SK-N-MC (cell line): Measurements from ENCODE around the gene C1orf105.

Experiments used
- DNase-seq: peaks from one replicate; pipeline ENCODE4 v3.0.0-alpha.2; 2011; ENCODE audit warnings: low read depth, low spot score
- H3K27ac ChIP-seq: fragments of 200-600 bp; sonication (generic); 2 replicates; pipeline ENCODE4 v1.5.1; 2016; ENCODE audit warnings: mixed run types
- H3K36me3 ChIP-seq: fragments of 200-600 bp; sonication (generic); 2 replicates; pipeline ENCODE4 v1.6.1; 2017; ENCODE audit warnings: antibody characterized with exemption, low read length, mixed read lengths; ENCODE audit not compliant: insufficient read depth
- H3K4me3 ChIP-seq: fragments of 200-600 bp; sonication (generic); 2 replicates; pipeline ENCODE4 v1.5.1; 2016
- H3K9ac ChIP-seq: fragments of 200-600 bp; sonication (generic); 2 replicates; pipeline ENCODE4 v1.8.0; 2017; ENCODE audit warnings: mixed run types, mixed read lengths; ENCODE audit not compliant: insufficient read length
- H3K9me3 ChIP-seq: fragments of 200-600 bp; sonication (generic); 2 replicates; pipeline ENCODE4 v1.6.1; 2017; ENCODE audit warnings: low read depth, mild to moderate bottlenecking, antibody characterized with exemption, low read length, moderate library complexity, mixed read lengths
- EZH2 ChIP-seq: fragments of 200-600 bp; sonication (generic); IDR thresholded peaks from one replicate; pipeline ENCODE4 v1.6.1; 2017; ENCODE audit warnings: antibody characterized with exemption
- FOXP2 ChIP-seq: optimal IDR thresholded peaks from 2 replicates; pipeline ENCODE3; 2011; ENCODE audit warnings: mild to moderate bottlenecking, moderate library complexity; ENCODE audit not compliant: insufficient read depth; ENCODE audit errors: extremely low read length, control extremely low read depth
- POLR2AphosphoS5 ChIP-seq: IDR thresholded peaks from 2 replicates; pipeline ENCODE4 v1.6.1; 2012; ENCODE audit warnings: mild to moderate bottlenecking, low read depth, low read length, borderline replicate concordance

The C1orf105 gene

DNA sequence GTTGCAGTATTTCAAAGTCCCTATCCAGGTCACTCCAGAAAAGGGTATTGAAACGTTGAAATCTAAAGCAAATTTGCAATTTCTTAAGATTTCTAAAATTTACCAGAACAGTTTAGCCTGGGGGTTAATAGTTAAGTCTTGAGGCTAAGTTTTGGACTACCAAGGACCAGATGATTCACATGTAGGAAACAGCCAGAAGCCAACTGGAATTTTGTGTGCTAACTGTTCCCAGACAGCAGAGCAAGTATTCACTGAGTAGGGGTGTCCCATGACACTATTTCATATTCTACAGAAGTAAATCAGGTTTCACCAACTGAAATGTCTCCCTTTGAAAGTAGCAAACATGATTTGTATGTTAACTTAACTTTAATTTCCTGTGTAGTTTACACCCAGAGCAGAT lies 11.5 kb upstream of the C1orf105 start:
- Histone ChIP-seq H3K27ac (no peak overlapping the region), H3K36me3 (no peaks in the 10 kb centered on the region), H3K9me3 (no peaks in the 10 kb centered on the region), H3K9ac (no peak overlapping the region), H3K4me3 (no peak overlapping the region)
- DNase-seq: no peak
- TF ChIP-seq FOXP2: no peak

DNA sequence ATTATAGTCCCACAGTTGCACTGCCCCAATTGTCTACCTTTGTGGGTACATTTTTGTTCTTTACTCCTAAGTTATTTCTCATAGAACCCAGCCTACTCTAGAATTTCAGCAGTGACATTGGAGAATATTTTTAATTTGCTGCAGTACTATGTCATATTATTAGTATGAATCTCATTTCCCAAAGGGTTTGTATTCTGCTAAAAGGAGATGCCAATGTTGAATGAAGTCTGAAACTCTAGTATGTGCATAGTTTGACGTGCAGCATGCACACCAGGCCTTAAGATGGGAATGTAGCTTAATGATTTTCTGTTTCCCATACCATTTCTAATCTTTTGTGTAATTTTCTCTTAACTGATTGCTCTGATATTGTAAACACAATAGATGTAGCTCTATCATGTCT lies 10.5 kb upstream of the C1orf105 start:
- Histone ChIP-seq H3K27ac (no peak overlapping the region), H3K9ac (no peak overlapping the region), H3K36me3 (no peaks in the 10 kb centered on the region), H3K9me3 (no peaks in the 10 kb centered on the region), H3K4me3 (no peak overlapping the region)
- no peak for DNase-seq
- TF ChIP-seq POLR2AphosphoS5 (no peak), FOXP2 (no peak), EZH2 (no peak)

DNA sequence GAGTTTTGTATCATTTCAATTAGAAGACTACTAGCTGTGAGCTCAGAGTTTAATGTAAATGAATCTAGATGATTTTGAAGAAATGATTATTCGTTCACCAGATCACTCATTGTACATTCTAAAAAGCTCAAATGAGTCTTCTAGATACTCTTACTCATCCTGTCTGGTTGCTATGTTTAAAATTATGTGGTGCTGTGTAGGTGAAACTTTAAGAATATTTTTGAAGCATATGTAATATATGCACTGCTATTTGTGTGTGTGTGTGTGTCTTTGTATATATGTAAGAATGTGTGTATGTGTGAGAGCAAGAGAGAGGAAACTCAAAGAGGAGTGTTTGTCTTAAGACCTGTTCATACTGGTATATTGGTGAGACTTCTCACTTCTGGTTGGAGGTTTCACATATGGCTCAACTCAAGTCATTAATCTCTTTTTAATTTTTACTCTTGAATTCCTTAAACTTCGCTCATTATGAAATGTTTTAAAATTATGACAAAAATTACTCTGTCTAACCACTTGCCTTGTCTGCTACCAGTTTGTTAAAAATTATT lies 8.6 kb upstream of the C1orf105 start:
- Histone ChIP-seq H3K9ac (no peak overlapping the region), H3K9me3 (no peaks in the 10 kb centered on the region), H3K4me3 (no peak overlapping the region), H3K36me3 (no peaks in the 10 kb centered on the region), H3K27ac (no peak overlapping the region)
- no peak for TF ChIP-seq FOXP2
- no peak for TF ChIP-seq EZH2
- no peak for TF ChIP-seq POLR2AphosphoS5
- no peak for DNase-seq

DNA sequence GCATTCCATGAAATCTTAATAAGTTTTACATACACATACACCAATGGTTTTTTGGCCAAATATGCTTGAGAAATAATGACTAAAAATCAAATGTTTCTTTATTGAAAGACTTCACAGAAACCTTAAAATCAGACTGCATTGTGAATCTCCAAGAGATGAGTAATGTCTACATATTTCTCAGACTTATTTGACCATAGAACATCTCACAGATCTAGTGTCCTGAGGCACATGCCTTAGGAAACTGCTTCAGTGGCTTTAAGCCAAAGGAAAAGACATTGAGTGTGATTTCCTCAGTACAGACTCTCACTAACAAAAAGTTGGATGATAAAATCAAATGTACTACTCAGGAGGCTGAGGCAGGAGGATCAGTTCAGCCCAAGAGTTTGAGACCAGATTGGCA lies 6.2 kb upstream of the C1orf105 start:
- no peak overlapping the region for H3K27ac ChIP-seq
- TF ChIP-seq POLR2AphosphoS5 (no peak), EZH2 (no peak), FOXP2 (no peak)
- DNase-seq: no peak

DNA sequence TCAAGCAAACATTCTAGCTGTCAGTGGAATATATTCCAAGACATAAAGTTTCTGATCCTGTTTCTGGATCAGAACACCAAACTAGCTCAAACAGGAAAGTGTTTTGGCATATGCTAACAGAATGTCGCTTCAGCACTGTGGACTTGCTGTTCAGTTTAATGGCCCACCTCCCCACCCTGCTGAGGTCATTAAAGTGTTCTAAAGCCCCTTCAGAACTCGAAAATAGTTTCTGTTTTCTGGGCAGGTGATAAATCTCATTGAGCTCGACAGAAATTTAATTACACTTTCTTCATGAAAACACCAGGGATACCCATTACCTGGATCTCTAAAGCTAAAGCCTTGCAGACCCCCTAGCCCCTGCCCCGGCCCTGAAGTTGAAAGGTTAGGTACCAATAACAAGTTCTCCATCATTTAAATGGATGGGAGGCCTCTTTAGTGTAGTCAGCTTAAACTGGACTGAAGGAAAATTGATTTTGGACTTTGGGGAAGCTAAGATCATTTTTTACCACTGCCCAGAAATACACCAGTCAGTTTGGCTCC lies 3.9 kb upstream of the C1orf105 start:
- H3K9ac ChIP-seq: no peak overlapping the region
- no peaks in the 10 kb centered on the region for H3K36me3 ChIP-seq

More for the DNA sequence above, 6.2 kb upstream of the C1orf105 start:
- no peaks in the 10 kb centered on the region for H3K36me3 ChIP-seq
- H3K4me3 ChIP-seq: no peak overlapping the region
- no peak overlapping the region for H3K9ac ChIP-seq
- H3K9me3 ChIP-seq: no peaks in the 10 kb centered on the region

DNA sequence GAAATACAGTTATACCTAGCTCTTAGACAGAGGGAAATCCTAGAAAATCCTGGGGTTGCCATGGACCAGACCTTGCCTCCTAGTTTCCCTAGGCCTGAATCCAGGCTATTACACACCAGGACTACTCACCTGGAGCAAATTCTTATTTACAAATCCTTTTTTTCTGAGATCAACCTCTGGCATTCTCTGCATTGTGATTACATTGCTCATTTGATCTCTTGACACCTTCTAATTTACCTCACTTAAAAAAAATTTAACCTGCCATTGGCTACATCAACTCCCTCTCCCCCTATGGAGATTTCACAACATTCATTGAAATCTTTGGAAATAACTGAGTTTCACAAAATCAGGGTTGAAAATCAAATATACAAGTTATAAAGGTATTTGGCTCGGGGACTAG lies 2.9 kb upstream of the C1orf105 start:
- no peaks in the 10 kb centered on the region for H3K9me3 ChIP-seq
- H3K4me3 ChIP-seq: no peak overlapping the region
- DNase-seq: no peak
- no peak overlapping the region for H3K27ac ChIP-seq
- no peak overlapping the region for H3K9ac ChIP-seq
- no peaks in the 10 kb centered on the region for H3K36me3 ChIP-seq
- TF ChIP-seq POLR2AphosphoS5: no peak

More for the DNA sequence above, 3.9 kb upstream of the C1orf105 start:
- no peak for DNase-seq
- no peaks in the 10 kb centered on the region for H3K9me3 ChIP-seq
- no peak overlapping the region for H3K27ac ChIP-seq
- no peak overlapping the region for H3K4me3 ChIP-seq
- no peak for TF ChIP-seq EZH2
- no peak for TF ChIP-seq POLR2AphosphoS5
- TF ChIP-seq FOXP2: no peak

DNA sequence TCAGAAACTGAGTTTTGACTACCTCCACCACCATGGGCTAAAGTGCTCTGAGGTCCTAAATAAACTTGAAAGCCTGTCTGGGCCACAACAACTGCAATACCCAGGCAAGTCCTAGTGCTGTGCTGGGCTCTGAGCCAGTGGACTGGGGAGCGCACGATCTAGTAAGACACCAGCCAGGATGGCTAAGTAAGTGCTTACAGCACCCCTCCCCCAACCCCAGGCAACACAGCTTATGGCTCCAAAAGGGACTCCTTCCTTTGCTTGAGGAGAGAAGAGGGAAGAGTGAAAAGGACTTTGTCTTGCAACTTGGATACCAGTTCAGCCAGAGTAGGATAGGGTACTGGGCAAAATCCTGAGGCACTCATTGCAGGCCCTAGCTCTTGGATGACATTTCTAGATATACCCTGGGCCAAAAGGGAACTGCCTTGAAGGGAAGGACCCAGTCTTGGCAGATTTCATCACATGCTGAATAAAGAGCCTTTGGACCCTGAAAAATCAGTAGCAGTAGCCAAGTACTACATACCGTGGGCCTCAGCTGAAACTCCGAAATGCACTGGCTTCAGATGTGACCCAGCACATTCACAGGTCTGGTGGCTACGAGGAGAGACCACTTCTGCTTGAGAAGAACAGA lies 1.6 kb downstream of the C1orf105 start:
- Histone ChIP-seq H3K27ac (no peak overlapping the region), H3K9ac (no peak overlapping the region), H3K4me3 (no peak overlapping the region), H3K36me3 (no peaks in the 10 kb centered on the region), H3K9me3 (no peaks in the 10 kb centered on the region)
- DNase-seq: no peak
- no peak for TF ChIP-seq FOXP2
- no peak for TF ChIP-seq EZH2
- TF ChIP-seq POLR2AphosphoS5: no peak

DNA sequence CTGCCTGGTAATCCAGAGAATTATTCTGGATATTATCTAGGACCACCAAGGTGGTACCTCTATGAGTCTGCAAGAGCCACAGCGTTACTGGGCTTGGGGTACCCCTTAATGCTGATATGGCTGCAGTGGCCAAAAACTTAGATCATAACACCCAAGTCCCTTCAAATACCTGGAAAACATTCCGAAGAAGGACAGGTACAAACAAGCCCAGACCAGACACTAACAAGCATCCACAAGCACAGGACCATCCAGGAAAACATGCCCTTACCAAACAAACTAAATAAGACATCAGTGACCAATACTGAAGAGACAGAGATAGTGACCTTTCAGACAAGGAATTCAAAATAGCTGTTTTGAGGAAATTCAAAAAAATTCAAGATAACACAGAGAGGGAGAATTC lies 2.9 kb downstream of the C1orf105 start:
- Histone ChIP-seq H3K9me3 (no peaks in the 10 kb centered on the region), H3K36me3 (no peaks in the 10 kb centered on the region), H3K9ac (no peak overlapping the region), H3K27ac (no peak overlapping the region), H3K4me3 (no peak overlapping the region)
- no peak for DNase-seq
- TF ChIP-seq EZH2 (no peak), POLR2AphosphoS5 (no peak), FOXP2 (no peak)

DNA sequence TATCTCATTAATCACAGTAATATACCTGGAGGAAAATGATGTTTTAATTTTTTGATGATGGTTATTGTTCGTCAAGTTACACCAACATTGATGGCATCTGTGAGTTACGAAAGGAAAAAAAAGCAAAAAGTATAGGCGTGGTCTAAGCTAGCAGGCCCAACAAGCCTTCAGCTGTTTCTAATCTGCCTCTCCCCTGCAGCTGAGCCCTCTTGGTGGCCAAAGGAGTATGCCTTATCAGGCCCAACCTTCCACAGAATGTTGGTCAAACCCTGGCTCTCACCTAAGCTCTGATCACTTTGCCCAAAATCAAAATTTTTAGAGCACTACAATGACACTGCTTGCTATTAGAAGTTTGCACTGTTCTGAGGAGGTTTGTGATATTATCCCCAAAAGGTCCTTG lies 4.9 kb downstream of the C1orf105 start:
- Histone ChIP-seq H3K9me3 (no peaks in the 10 kb centered on the region), H3K9ac (no peak overlapping the region), H3K4me3 (no peak overlapping the region), H3K27ac (no peak overlapping the region), H3K36me3 (no peaks in the 10 kb centered on the region)
- no peak for TF ChIP-seq FOXP2
- no peak for TF ChIP-seq POLR2AphosphoS5
- TF ChIP-seq EZH2: no peak
- DNase-seq: no peak
